B cell (primary cell): ENCODE data around the gene PIK3R2. TPM values are rescaled to one million over a fixed set of nuclear protein-coding genes. Genes with fewer than 3 reads are reported as not detected.
A peak's percentile ranks its signal among the peaks of the same experiment; 100 is the strongest.

ENCODE experiments used
- ATAC-seq: fragments of 200-7000 bp; cut with Tn5 transposase; one replicate; pipeline ENCODE4 v1.10.0; 2021; ENCODE audit warnings: low read depth, mild to moderate bottlenecking, moderate number of reproducible peaks, moderate library complexity
- CTCF ChIA-PET: fragments of 350-600 bp; sonication (Branson Sonifier 250); formaldehyde crosslinking; loops from one replicate; lab custom pipeline; 2021; ENCODE audit warnings: antibody characterized with exemption, inconsistent platforms; lab: Charles Lee
- POLR2A ChIA-PET: fragments of 350-600 bp; sonication (Branson Sonifier 250); formaldehyde crosslinking; loops from one replicate; lab custom pipeline; 2021; ENCODE audit warnings: antibody characterized with exemption; lab: Charles Lee
- DNase-seq: peaks from one replicate; pipeline ENCODE4 v3.0.0; 2013
- H2AFZ ChIP-seq: 2 replicates; pipeline ENCODE4 v1.6.1; 2012; ENCODE audit warnings: mild to moderate bottlenecking, low read depth, low read length; ENCODE audit not compliant: insufficient read depth, poor library complexity, severe bottlenecking
- H3K27ac ChIP-seq, 2 donors: 1 replicate in 1 of 2; 2 replicates in 1 of 2; pipeline ENCODE4 v1.5.1; 2012 to 2013; ENCODE audit warnings: low read length in 2 of 2, mild to moderate bottlenecking in 2 of 2, moderate library complexity in 1 of 2
- H3K27me3 ChIP-seq, 4 experiments: fragments of 200-600 bp in 1 of 4; sonication (generic) in 1 of 4; replicated peaks in 1 of 4; 1 replicate in 2 of 4; 2 replicates in 2 of 4; pipeline versions ENCODE4 v1.6.1 to v1.7.0; 2013 to 2016; ENCODE audit warnings: low read length in 3 of 4, mild to moderate bottlenecking in 2 of 4, mixed read lengths in 1 of 4, moderate library complexity in 1 of 4; ENCODE audit not compliant: insufficient read depth in 4 of 4, control insufficient read depth in 3 of 4; ENCODE audit errors: control extremely low read depth in 1 of 4
- H3K36me3 ChIP-seq, 2 experiments: replicated peaks in 1 of 2; 1 replicate in 1 of 2; 2 replicates in 1 of 2; pipeline versions ENCODE4 v1.6.1 to v1.7.1; 2013; ENCODE audit warnings: low read length in 1 of 2; ENCODE audit not compliant: insufficient read depth in 2 of 2, control insufficient read depth in 1 of 2; ENCODE audit errors: control extremely low read depth in 1 of 2, extremely low read depth in 1 of 2
- H3K4me1 ChIP-seq, 2 donors: fragments of 200-600 bp in 1 of 2; sonication (generic) in 1 of 2; 1 replicate in 1 of 2; 2 replicates in 1 of 2; pipeline versions ENCODE4 v1.5.1 to v1.6.1; 2013 to 2017; ENCODE audit warnings: low read length in 2 of 2; ENCODE audit not compliant: control insufficient read depth in 2 of 2, insufficient read depth in 2 of 2
- H3K4me2 ChIP-seq: replicated peaks from 2 replicates; pipeline ENCODE3; 2012; ENCODE audit warnings: mild to moderate bottlenecking, low read depth, low read length; ENCODE audit not compliant: poor library complexity, severe bottlenecking
- H3K4me3 ChIP-seq, 5 experiments: fragments of 200-600 bp in 1 of 5; sonication (generic) in 1 of 5; 1 replicate in 3 of 5; 2 replicates in 2 of 5; pipeline versions ENCODE4 v1.5.1 to v1.7.0; 2011 to 2016; ENCODE audit warnings: low read length in 4 of 5, mild to moderate bottlenecking in 4 of 5, low read depth in 2 of 5, control low read depth in 1 of 5, moderate library complexity in 1 of 5; ENCODE audit not compliant: insufficient read depth in 1 of 5; ENCODE audit errors: control extremely low read depth in 1 of 5, extremely low read depth in 1 of 5
- H3K79me2 ChIP-seq: fragments of 200-600 bp; sonication (generic); one replicate; pipeline ENCODE4 v1.6.0; 2016; ENCODE audit warnings: low read length; ENCODE audit not compliant: control insufficient read depth, insufficient read depth
- H3K9ac ChIP-seq: fragments of 200-600 bp; sonication (generic); 2 replicates; pipeline ENCODE4 v1.6.1; 2017; ENCODE audit warnings: mild to moderate bottlenecking, low read length, moderate library complexity
- H3K9me3 ChIP-seq, 3 donors: one replicate each; pipeline versions ENCODE4 v1.6.1 to v1.7.1; 2013; ENCODE audit warnings: low read length in 2 of 3; ENCODE audit not compliant: control insufficient read depth in 2 of 3, insufficient read depth in 1 of 3; ENCODE audit errors: control extremely low read depth in 1 of 3
- H4K20me1 ChIP-seq: 2 replicates; pipeline ENCODE4 v1.6.0; 2012; ENCODE audit warnings: mild to moderate bottlenecking, low read length; ENCODE audit not compliant: insufficient read depth, control insufficient read depth, poor library complexity, severe bottlenecking
- H3K27ac Mint-ChIP-seq: one replicate; pipeline ENCODE4 v1.8.0; 2021; ENCODE audit warnings: mixed read lengths
- H3K27me3 Mint-ChIP-seq: one replicate; pipeline ENCODE4 v1.8.0; 2021; ENCODE audit warnings: mixed read lengths
- H3K4me1 Mint-ChIP-seq: one replicate; pipeline ENCODE4 v1.8.0; 2021; ENCODE audit warnings: mixed read lengths
- H3K4me3 Mint-ChIP-seq: one replicate; pipeline ENCODE4 v1.8.0; 2021; ENCODE audit warnings: mixed read lengths
- H3K9me3 Mint-ChIP-seq: one replicate; pipeline ENCODE4 v1.8.0; 2022; ENCODE audit warnings: mixed read lengths; ENCODE audit not compliant: insufficient read depth
- EZH2 ChIP-seq: IDR thresholded peaks from 2 replicates; pipeline ENCODE4 v1.6.1; 2012; ENCODE audit warnings: borderline replicate concordance, low read depth, mild to moderate bottlenecking, moderate library complexity, low read length; ENCODE audit not compliant: insufficient read depth, poor library complexity, severe bottlenecking
- WGBS: methylation state at CpG from one replicate; pipeline ENCODE4 v1.1.5; 2013; ENCODE audit warnings: missing lambda C conversion rate; ENCODE audit not compliant: insufficient coverage; 5-methylcytosine and 5-hydroxymethylcytosine counted together
- intact Hi-C: fragments of 100-400 bp; cut with micrococcal nuclease; formaldehyde crosslinking; loops from one replicate; pipeline ENCODE4 v1.10.0; 2022
- polyA plus RNA-seq: library from polyadenylated mRNA; depleted of rRNA; stranded (reverse); fragments of >200 nt; gene quantifications from 2 replicates; pipeline ENCODE4 v1.2.3, GENCODE V29; 2012
- total RNA-seq, 2 donors: library from RNA; stranded (reverse); fragments of 120-200 nt in 1 of 2; gene quantifications; 1 replicate in 1 of 2; 2 replicates in 1 of 2; pipeline versions ENCODE4 v1.2.3 to v1.2.4, GENCODE V29; 2013 to 2022
- TF ChIP-seq, protein P1 (sequence below): fragments of 200-600 bp; IDR thresholded peaks from one replicate; pipeline ENCODE4 v1.8.0; 2022; ENCODE audit warnings: antibody characterized with exemption, mild to moderate bottlenecking

The PIK3R2 gene
- total and polyA plus RNA-seq, 2 donors (not counting 1 experiment from before 2014, with no cell fraction given): 8.5 to 15.8 TPM

DNA sequence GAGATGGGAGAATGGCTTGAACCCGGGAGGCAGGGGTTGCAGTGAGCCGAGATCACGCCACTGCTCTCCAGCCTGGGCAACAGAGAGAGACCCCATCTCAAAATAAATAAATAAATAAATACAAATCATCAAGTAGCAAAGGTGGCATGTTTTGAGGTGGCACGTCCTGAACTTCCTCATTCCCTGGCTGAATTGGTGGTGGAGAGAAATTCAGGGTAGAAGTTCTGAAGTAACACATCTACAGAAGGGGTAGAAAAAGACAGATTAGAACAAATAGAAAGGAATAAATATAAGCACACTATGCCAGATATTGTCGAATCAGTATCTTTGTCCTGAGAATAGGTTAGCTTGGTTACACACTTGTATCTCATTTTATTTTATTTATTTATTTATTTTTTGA is 27.0 kb downstream of the PIK3R2 start:
- ChIA-PET POLR2A (interaction anchor here (0.7 to 5.1 kb wide), 7 partner anchors 7 to 156 kb away, joined by 3 to 64 read pairs (median 7); partner anchors contain the start of gene MPV17L2), CTCF (interaction anchor here (0.7 to 3.9 kb wide), 8 partner anchors 9 to 209 kb away, joined by 3 to 32 read pairs (median 7); no protein-coding TSS in a partner anchor)
- Mint-ChIP-seq H3K9me3 (no peaks in the 10 kb centered on the region), H3K27me3 (no peaks in the 10 kb centered on the region), H3K4me3 (peak overlapping the region; percentile 75), H3K27ac (peak overlapping the region; percentile 90), H3K4me1 (peaks cover 54% of the 10 kb centered on the region)
- peak; percentile 55 for DNase-seq
- H3K4me2 ChIP-seq: peak overlapping the region; percentile 40
- peaks cover 33% of the 10 kb centered on the region for H3K79me2 ChIP-seq
- intact Hi-C loops: no loop called here
- H3K9ac ChIP-seq: no peak overlapping the region
- no peak overlapping the region for H2AFZ ChIP-seq
- no peak overlapping the region for H3K4me3 ChIP-seq
- WGBS: no CpG with 5 or more reads among the region's 5 CpGs
- peaks cover 52 to 62% of the 10 kb centered on the region in 2 donors for H3K4me1 ChIP-seq
- peaks cover 11 to 43% of the 10 kb centered on the region in 2 experiments for H3K36me3 ChIP-seq
- no peaks in the 10 kb centered on the region for H3K27me3 ChIP-seq
- peaks cover 29% of the 10 kb centered on the region for H4K20me1 ChIP-seq
- H3K27ac ChIP-seq: peak overlapping the region in 1 of 2 donors; percentile 21
- ATAC-seq: no peak
- H3K9me3 ChIP-seq: peaks cover 0 to 9% (median 0%) of the 10 kb centered on the region in 3 donors
- TF ChIP-seq EZH2: no peak
- TF ChIP-seq, protein P1, sequence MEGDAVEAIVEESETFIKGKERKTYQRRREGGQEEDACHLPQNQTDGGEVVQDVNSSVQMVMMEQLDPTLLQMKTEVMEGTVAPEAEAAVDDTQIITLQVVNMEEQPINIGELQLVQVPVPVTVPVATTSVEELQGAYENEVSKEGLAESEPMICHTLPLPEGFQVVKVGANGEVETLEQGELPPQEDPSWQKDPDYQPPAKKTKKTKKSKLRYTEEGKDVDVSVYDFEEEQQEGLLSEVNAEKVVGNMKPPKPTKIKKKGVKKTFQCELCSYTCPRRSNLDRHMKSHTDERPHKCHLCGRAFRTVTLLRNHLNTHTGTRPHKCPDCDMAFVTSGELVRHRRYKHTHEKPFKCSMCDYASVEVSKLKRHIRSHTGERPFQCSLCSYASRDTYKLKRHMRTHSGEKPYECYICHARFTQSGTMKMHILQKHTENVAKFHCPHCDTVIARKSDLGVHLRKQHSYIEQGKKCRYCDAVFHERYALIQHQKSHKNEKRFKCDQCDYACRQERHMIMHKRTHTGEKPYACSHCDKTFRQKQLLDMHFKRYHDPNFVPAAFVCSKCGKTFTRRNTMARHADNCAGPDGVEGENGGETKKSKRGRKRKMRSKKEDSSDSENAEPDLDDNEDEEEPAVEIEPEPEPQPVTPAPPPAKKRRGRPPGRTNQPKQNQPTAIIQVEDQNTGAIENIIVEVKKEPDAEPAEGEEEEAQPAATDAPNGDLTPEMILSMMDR: no peak

- Histone ChIP-seq H3K27me3 (no peaks in the 10 kb centered on the region), H3K4me2 (no peak overlapping the region), H3K4me1 (peaks cover 26 to 38% of the 10 kb centered on the region in 2 donors), H3K36me3 (peaks cover 0 to 10% of the 10 kb centered on the region in 2 experiments), H3K27ac (no peak overlapping the region), H2AFZ (no peak overlapping the region), H3K4me3 (no peak overlapping the region), H3K9me3 (peaks cover 0 to 9% (median 0%) of the 10 kb centered on the region in 3 donors), H3K9ac (no peak overlapping the region), H3K79me2 (no peaks in the 10 kb centered on the region), H4K20me1 (no peaks in the 10 kb centered on the region)
- DNase-seq: no peak
- Mint-ChIP-seq H3K27me3 (no peaks in the 10 kb centered on the region), H3K27ac (no peak overlapping the region), H3K9me3 (no peaks in the 10 kb centered on the region), H3K4me1 (peaks cover 34% of the 10 kb centered on the region), H3K4me3 (no peak overlapping the region)
- TF ChIP-seq EZH2: no peak
- TF ChIP-seq, protein P1: no peak
- no peak for ATAC-seq
- intact Hi-C loops: no loop called here
- CTCF ChIA-PET: interaction anchor here (0.6 to 3.9 kb wide), 9 partner anchors 8 to 85 kb away, joined by 3 to 32 read pairs (median 4); no protein-coding TSS in a partner anchor
- POLR2A ChIA-PET: interaction anchor here (0.7 to 5.1 kb wide), 8 partner anchors 9 to 183 kb away, joined by 3 to 64 read pairs (median 4); partner anchors contain the start of gene MPV17L2
Observed at GRCh38 chr19:18183529-18183928, 30.6 kb downstream of the PIK3R2 start.
